ENCODE measurements around the gene ERMAP.

DNA sequence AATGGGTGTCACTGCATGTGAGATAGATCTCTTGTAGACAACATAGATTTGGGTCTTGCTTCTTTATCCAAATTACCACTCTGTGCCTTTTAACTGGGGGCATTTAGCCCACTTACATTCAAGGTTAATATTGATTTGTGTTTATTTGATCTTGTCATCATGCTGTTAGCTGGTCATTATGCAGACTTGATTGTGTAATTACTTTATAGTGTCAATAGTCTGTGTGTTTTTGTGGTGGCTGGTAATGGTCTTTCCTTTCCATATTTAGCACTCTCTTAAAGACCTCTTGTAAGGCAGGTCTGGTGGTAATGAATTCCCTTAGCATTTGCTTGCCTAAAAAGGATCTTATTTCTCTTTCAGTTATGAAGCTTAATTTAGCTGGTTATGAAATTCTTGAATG lies 59.1 kb downstream of the ERMAP start:
- TF ChIP-seq, protein P1, sequence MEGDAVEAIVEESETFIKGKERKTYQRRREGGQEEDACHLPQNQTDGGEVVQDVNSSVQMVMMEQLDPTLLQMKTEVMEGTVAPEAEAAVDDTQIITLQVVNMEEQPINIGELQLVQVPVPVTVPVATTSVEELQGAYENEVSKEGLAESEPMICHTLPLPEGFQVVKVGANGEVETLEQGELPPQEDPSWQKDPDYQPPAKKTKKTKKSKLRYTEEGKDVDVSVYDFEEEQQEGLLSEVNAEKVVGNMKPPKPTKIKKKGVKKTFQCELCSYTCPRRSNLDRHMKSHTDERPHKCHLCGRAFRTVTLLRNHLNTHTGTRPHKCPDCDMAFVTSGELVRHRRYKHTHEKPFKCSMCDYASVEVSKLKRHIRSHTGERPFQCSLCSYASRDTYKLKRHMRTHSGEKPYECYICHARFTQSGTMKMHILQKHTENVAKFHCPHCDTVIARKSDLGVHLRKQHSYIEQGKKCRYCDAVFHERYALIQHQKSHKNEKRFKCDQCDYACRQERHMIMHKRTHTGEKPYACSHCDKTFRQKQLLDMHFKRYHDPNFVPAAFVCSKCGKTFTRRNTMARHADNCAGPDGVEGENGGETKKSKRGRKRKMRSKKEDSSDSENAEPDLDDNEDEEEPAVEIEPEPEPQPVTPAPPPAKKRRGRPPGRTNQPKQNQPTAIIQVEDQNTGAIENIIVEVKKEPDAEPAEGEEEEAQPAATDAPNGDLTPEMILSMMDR (IDR thresholded peaks at IDR 0.05; ENCODE audit: control extremely low read depth in 1 of 3, insufficient read depth in 1 of 3, low read depth in 1 of 3, low read length in 3 of 3), result no peak
- TF ChIP-seq CHD1 (IDR thresholded peaks at IDR 0.05; ENCODE audit: low read depth, low read length) (no peak), EZH2 (IDR thresholded peaks at IDR 0.05; ENCODE audit: low read depth, low read length, severe bottlenecking) (no peak), POLR2AphosphoS5 (IDR thresholded peaks at IDR 0.05; ENCODE audit: low read depth, low read length) (no peak)

Measured in H1 (cell line).